K562 (cell line): ENCODE measurements around the gene SPTBN2. TPM values are rescaled to one million over a fixed set of nuclear protein-coding genes. Genes with fewer than 3 reads are reported as not detected.

Experiments
- CREBBP ChIP-seq: IDR thresholded peaks from one replicate; pipeline ENCODE4 v1.6.1; 2012; ENCODE audit warnings: low read depth, mild to moderate bottlenecking, control low read depth, inconsistent platforms, low read length
- HNRNPK ChIP-seq: fragments of 200-400 bp; formaldehyde crosslinking; IDR thresholded peaks from one replicate; pipeline ENCODE4 v1.6.1; 2018; ENCODE audit warnings: mild to moderate bottlenecking, low read depth, low read length; ENCODE audit not compliant: poor library complexity, severe bottlenecking
- JUN ChIP-seq, 2 experiments: sonication (generic) in 1 of 2; formaldehyde crosslinking in 1 of 2; IDR thresholded peaks; 2 replicates each; pipeline versions ENCODE4 v1.6.1 to v1.8.0; 2012 to 2022; ENCODE audit warnings: borderline replicate concordance in 2 of 2, mild to moderate bottlenecking in 2 of 2, improper control_type of control experiment in 1 of 2, low read depth in 1 of 2, low read length in 1 of 2, missing genetic modification reagents in 1 of 2
- KDM5B ChIP-seq: fragments of 200-600 bp; sonication (generic); IDR thresholded peaks from 2 replicates; pipeline ENCODE4 v1.6.1; 2012; ENCODE audit warnings: low read depth, mild to moderate bottlenecking, moderate library complexity, low read length, control low read depth, inconsistent platforms; ENCODE audit not compliant: insufficient replicate concordance
- MTA1 ChIP-seq: fragments of 450-650 bp; IDR thresholded peaks from 2 replicates; pipeline ENCODE4 v1.6.1; 2017; ENCODE audit warnings: borderline replicate concordance
- NFRKB ChIP-seq: fragments of 450-650 bp; IDR thresholded peaks from 2 replicates; pipeline ENCODE4 v1.6.1; 2016; ENCODE audit warnings: low read depth
- SETDB1 ChIP-seq: IDR thresholded peaks from one replicate; pipeline ENCODE4 v1.6.1; 2012; ENCODE audit warnings: low read length, control low read depth, inconsistent platforms
- SRSF7 ChIP-seq: fragments of 200-400 bp; formaldehyde crosslinking; optimal IDR thresholded peaks from 2 replicates; pipeline ENCODE3; 2017; ENCODE audit warnings: mild to moderate bottlenecking, low read depth, low read length
- YY1 ChIP-seq, 3 experiments: IDR thresholded peaks; 2 replicates each; pipeline ENCODE4 v1.6.1; 2011; ENCODE audit warnings: low read length in 2 of 3, mild to moderate bottlenecking in 2 of 3, moderate library complexity in 2 of 3, borderline replicate concordance in 1 of 3, control low read depth in 1 of 3, low read depth in 1 of 3; ENCODE audit not compliant: insufficient read depth in 3 of 3, insufficient replicate concordance in 2 of 3, control insufficient read depth in 1 of 3, insufficient read length in 1 of 3; ENCODE audit errors: extremely low read depth in 1 of 3
- polyA plus RNA-seq, 8 experiments: library from polyadenylated mRNA; depleted of rRNA in 4 of 8; stranded (reverse) in 5 of 8; unstranded in 3 of 8; fragments of >200 nt; fragmentation: Nextera tagmentation in 2 of 8; fragmentation: Illumina TruSeq in 1 of 8; extraction: Ambion mirVana in 2 of 8; extraction: Trizol in 1 of 8; gene quantifications; 2 replicates each; pipeline versions ENCODE4 v1.2.1 to v1.2.3, GENCODE V29; 2011 to 2014; ENCODE audit warnings: inconsistent platforms in 1 of 8, missing spikeins in 1 of 8
- total RNA-seq, 7 experiments: library from RNA; depleted of rRNA in 6 of 7; stranded (reverse); fragments of >200 nt in 6 of 7; fragmentation: Illumina TruSeq in 2 of 7; extraction: Trizol in 2 of 7; gene quantifications; 2 replicates each; pipeline versions ENCODE4 v1.2.1 to v1.2.3, GENCODE V29; 2011 to 2021; ENCODE audit warnings: low replicate concordance in 1 of 7
- TF ChIP-seq, protein P1 (sequence below), 2 experiments: fragments of 450-650 bp; formaldehyde crosslinking in 1 of 2; IDR thresholded peaks; 2 replicates each; pipeline versions ENCODE4 v1.4.0 to v1.6.1; 2014 to 2020; ENCODE audit warnings: mild to moderate bottlenecking in 2 of 2, borderline replicate concordance in 1 of 2, low read depth in 1 of 2
- TF ChIP-seq, protein P2 (sequence below): sonication (generic); formaldehyde crosslinking; IDR thresholded peaks from 2 replicates; pipeline ENCODE4 v1.8.0; 2022; ENCODE audit warnings: mild to moderate bottlenecking, missing genetic modification reagents
- TF ChIP-seq, protein P3 (sequence below): fragments of 450-650 bp; conservative IDR thresholded peaks from 2 replicates; pipeline ENCODE4 v1.6.1; 2016; ENCODE audit warnings: missing genetic modification characterization, low read depth, mild to moderate bottlenecking, missing compliant biosample characterization, moderate library complexity

SPTBN2 gene
- total and polyA plus RNA-seq, 9 of the 15 experiments (the other 6 are each of a cell fraction or from before 2014, with no cell fraction given) = 0.38 to 56.5 (median 19.7) TPM

DNA sequence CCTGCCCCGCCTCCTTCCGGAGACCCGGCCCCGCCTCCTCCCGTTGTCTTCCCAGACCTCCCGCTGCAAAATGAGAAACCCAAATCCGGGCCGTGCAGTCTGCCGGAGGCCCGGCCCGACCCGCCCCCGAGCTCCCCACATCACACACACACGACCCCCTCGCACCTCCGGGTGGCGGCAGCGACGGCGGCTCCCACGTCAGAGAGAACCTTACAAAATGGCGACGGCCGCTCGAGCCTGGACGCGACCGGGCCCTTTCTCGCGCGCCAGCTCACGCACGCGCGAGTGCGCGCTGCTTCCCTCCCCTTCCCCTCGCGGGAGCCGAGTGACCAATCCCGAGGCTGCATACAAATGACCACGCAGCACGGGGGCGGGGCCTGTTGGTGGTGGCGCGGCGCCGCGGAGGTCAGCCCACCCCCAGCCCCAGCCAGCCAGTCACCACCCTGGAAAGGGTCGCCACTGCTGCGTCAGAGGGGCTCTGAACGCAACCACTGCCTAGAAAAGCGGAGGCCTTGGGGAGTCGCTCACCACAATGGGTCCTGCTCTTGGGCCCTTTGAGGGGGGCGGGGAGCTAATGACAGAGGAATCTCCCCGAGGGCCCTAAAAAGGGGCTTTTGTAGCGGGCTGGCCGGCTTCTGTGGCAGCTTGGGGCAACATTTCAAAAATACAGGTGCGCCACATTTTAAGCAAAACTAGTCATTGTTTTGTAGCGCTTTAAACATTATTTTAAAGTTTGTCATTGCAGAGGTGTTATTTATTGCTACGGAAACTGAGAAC lies 51.2 kb downstream of the SPTBN2 start, which contains the start of gene RBM4B (continued):
- TF ChIP-seq, protein P1, sequence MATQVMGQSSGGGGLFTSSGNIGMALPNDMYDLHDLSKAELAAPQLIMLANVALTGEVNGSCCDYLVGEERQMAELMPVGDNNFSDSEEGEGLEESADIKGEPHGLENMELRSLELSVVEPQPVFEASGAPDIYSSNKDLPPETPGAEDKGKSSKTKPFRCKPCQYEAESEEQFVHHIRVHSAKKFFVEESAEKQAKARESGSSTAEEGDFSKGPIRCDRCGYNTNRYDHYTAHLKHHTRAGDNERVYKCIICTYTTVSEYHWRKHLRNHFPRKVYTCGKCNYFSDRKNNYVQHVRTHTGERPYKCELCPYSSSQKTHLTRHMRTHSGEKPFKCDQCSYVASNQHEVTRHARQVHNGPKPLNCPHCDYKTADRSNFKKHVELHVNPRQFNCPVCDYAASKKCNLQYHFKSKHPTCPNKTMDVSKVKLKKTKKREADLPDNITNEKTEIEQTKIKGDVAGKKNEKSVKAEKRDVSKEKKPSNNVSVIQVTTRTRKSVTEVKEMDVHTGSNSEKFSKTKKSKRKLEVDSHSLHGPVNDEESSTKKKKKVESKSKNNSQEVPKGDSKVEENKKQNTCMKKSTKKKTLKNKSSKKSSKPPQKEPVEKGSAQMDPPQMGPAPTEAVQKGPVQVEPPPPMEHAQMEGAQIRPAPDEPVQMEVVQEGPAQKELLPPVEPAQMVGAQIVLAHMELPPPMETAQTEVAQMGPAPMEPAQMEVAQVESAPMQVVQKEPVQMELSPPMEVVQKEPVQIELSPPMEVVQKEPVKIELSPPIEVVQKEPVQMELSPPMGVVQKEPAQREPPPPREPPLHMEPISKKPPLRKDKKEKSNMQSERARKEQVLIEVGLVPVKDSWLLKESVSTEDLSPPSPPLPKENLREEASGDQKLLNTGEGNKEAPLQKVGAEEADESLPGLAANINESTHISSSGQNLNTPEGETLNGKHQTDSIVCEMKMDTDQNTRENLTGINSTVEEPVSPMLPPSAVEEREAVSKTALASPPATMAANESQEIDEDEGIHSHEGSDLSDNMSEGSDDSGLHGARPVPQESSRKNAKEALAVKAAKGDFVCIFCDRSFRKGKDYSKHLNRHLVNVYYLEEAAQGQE (IDR thresholded peaks at IDR 0.05; ENCODE audit: borderline replicate concordance) = no peak
- TF ChIP-seq, protein P1 (CRISPR knock-in tag; IDR thresholded peaks at IDR 0.05; ENCODE audit: low read depth) = no peak
- peak; percentile 81 to 95 (median 95) for TF ChIP-seq YY1 (IDR thresholded peaks at IDR 0.05; ENCODE audit: borderline replicate concordance in 1 of 3, control insufficient read depth in 1 of 3, extremely low read depth in 1 of 3, insufficient read depth in 3 of 3, insufficient read length in 1 of 3, insufficient replicate concordance in 2 of 3, low read depth in 1 of 3, low read length in 2 of 3)
- no peak for TF ChIP-seq CREBBP
- TF ChIP-seq MTA1 = peak; percentile 64
- TF ChIP-seq KDM5B = peak; percentile 86
- no peak for TF ChIP-seq SRSF7
- no peak for TF ChIP-seq SETDB1
- TF ChIP-seq, protein P2, sequence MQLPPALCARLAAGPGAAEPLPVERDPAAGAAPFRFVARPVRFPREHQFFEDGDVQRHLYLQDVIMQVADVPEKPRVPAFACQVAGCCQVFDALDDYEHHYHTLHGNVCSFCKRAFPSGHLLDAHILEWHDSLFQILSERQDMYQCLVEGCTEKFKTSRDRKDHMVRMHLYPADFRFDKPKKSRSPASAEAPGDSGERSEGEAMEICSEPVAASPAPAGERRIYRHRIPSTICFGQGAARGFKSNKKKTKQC = 0 out of 2 replicates have a peak, but pooled peaks have one; percentile 36
- no peak for TF ChIP-seq JUN (IDR thresholded peaks at IDR 0.05; ENCODE audit: borderline replicate concordance, low read depth, low read length)
- TF ChIP-seq JUN (CRISPR knock-in tag; IDR thresholded peaks at IDR 0.05; ENCODE audit: borderline replicate concordance) = 0 out of 2 replicates have a peak, but pooled peaks have one; percentile 72
- TF ChIP-seq, protein P3, sequence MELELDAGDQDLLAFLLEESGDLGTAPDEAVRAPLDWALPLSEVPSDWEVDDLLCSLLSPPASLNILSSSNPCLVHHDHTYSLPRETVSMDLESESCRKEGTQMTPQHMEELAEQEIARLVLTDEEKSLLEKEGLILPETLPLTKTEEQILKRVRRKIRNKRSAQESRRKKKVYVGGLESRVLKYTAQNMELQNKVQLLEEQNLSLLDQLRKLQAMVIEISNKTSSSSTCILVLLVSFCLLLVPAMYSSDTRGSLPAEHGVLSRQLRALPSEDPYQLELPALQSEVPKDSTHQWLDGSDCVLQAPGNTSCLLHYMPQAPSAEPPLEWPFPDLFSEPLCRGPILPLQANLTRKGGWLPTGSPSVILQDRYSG = no peak
- peak; percentile 88 for TF ChIP-seq NFRKB
- no peak for TF ChIP-seq HNRNPK
